ENCODE results near the gene AADAT.
"Not testable (repeated sequence)": the region's sequence is repeated elsewhere in the genome, so short reads cannot be mapped to it uniquely, and the experiment has no call there.

AADAT gene

GRCh38 chr4:170091069-170091696, 1.4 kb upstream of the AADAT start:
- in situ Hi-C loops (cut with MboI; ENCODE audit: low pct_unique_long_range_greater_than_20kb, low sequenced_read_pairs): no loop called here
- DNase-seq: no peak

DNA sequence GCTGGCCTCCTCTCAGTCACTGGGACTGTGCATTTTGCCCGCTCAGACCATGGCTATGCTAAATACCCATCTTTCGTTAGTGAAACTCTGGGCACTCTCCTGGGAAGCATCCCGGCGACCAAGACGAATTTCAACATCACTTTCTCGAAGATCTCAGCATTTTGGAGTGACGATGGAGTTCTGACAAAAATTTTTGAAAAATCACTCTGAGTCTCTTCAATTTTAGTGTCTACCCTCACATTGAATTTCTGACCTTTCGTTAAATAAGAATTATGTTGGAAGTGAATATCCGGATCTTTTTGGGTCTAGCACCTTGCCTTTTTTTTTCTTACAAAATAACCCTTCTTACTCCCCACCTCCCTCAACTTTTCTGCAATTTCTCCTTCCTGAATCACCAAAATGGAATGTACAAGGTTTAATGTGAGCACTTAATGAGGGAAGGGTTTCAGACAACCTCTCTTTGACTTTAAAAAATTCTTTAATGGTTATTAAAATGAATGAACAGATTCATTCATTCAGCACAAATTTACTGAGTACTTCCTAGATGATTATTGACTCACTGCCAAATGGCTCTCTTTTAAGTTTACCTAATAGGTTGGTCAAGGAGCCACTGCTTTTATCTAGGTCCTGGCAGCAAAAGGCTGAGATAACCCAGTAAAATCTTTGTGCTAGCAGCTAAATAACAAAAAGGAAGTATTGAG, 746 bp upstream of the AADAT start:
- no peak for DNase-seq
- in situ Hi-C loops (cut with MboI; ENCODE audit: low pct_unique_long_range_greater_than_20kb, low sequenced_read_pairs): no loop called here

DNA sequence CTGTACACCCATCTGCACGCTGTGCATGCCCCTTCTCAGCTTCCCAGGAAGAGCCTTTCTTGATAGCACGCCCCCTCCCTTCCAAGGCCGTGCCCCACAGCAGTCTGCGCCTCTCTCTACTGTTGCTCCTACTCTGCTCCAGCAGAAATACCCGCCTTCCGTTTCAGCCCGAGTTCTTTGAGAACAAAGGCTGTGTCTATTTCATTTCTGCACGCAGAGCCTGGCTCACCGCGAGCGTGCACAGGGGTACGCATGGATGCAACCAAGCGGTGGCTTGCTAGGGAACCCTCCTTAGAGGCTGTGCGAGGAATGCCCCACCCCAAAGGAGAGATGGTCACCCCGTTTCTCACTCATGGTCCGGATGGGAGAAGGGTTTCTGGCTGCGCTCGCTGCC, 485 bp downstream of the AADAT start:
- DNase-seq: peak; percentile 55
- in situ Hi-C loops (cut with MboI; ENCODE audit: low pct_unique_long_range_greater_than_20kb, low sequenced_read_pairs): no loop called here

DNA sequence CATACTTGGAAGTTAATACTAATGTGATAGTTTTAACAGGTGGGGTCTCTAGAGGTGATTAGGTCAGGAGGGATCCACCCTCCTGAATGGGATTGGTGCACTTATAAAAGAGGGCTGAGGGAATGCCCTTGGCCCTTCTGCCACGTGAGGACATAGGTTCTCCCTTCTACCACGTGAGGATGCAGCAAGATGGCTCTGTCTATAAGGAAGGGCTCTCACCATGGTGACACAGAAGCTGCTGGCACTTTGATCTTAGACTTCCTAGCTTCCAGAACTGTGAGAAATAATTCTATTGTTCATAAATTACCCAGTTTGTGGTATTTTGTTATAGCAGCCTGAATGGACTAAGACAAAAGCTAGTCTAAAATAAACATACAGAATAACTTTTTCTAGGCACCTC, 1.0 kb downstream of the AADAT start:
- no peak for DNase-seq
- in situ Hi-C loops (cut with MboI; ENCODE audit: low pct_unique_long_range_greater_than_20kb, low sequenced_read_pairs): no loop called here

DNA sequence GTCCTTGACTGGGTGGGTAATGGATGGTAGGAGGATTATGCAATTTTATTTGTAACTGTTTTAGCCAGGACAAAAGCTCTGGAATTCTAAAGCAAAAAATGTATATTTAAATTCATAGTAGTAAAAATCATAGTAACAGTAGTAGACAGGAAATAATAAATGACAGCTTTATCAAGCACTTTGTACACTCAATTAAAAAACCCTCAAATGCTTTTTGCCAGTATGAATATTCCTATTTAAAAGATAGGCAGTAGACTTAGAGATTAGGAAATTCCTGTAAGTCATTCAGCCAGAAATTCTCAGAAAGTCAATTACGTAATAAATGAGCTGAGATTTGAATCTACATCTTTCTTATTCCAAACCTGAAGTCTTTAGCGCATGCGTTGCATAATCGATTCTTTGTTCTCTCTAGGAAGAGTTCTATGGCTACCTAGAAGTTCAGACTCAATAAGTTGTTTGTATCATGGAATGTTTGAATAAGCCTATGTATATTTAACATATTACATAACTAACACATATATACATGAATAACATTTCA, 2.5 kb downstream of the AADAT start:
- peak; percentile 14 for DNase-seq
- in situ Hi-C loops (cut with MboI; ENCODE audit: low pct_unique_long_range_greater_than_20kb, low sequenced_read_pairs): no loop called here

GRCh38 chr4:170083541-170083940, 6.2 kb downstream of the AADAT start:
- in situ Hi-C loops (cut with MboI; ENCODE audit: low pct_unique_long_range_greater_than_20kb, low sequenced_read_pairs): no loop called here
- peak; percentile 52 for DNase-seq

- in situ Hi-C loops (cut with MboI; ENCODE audit: low pct_unique_long_range_greater_than_20kb, low sequenced_read_pairs): no loop called here
- no peak for DNase-seq
These were observed 9.3 kb downstream of the AADAT start for GRCh38 chr4:170080496-170080895.

DNA sequence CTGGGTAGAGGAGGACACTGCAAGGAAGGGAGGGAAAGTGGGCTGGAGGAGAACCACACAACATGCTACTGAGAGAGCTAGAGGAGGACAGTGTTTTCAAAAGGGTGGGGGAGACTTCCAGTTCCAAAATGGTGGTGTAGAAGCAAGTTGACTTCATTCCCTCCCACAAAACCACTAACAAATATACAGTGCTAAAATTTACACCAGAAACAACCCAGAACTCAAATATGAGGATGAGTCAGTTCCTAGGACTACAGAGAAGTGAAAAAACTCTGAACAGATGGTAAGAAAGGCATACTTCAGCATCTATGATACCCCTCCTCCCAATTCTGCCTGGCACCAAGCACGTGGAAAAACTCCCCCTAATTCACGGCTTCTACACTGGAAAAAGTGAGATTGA, 9.8 kb downstream of the AADAT start:
- in situ Hi-C loops (cut with MboI; ENCODE audit: low pct_unique_long_range_greater_than_20kb, low sequenced_read_pairs): no loop called here
- DNase-seq: no peak

DNA sequence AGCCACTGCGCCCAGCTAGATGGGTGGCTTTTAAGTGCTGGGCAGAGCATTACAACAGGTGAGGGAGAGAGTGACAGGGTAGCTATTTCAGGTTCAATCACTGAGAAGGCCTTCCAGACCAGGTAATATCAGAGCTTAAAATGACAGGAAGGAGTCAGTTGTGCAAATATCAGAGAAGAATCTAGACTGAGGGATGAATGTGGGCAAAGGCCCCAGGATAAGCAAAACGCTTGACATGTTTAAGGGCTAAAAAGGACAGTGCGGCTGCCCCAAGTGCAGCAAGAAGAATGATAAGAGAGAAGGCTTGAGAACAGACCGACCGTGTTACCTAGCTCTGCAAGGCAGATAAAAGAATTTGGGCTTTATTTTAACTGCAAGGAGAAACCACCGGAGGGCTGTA, 18.6 kb downstream of the AADAT start:
- DNase-seq: no peak
- in situ Hi-C loops (cut with MboI; ENCODE audit: low pct_unique_long_range_greater_than_20kb, low sequenced_read_pairs): no loop called here

GRCh38 chr4:170068438-170069128, 21.2 kb downstream of the AADAT start:
- in situ Hi-C loops (cut with MboI; ENCODE audit: low pct_unique_long_range_greater_than_20kb, low sequenced_read_pairs): no loop called here
- DNase-seq: no peak

DNA sequence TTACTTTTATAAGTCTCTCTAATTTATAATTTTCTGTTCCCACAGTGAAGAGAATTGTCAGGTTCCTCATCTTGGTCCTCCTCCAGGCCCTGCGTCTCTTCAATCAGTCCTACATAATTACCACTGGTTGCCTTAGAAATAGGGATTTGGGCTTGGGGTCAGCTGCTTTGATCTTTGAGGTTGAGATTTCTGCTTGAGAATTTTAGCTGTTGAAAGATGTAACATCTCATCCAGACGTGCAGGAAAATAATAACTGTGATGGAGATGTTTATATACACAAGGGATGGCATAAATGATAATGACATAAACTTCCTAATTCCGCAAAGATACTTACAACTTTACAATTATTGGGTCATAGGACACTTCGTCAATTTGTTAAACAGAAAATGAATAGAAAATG, 30.3 kb downstream of the AADAT start:
- in situ Hi-C loops (cut with MboI; ENCODE audit: low pct_unique_long_range_greater_than_20kb, low sequenced_read_pairs): no loop called here
- no peak for DNase-seq

DNA sequence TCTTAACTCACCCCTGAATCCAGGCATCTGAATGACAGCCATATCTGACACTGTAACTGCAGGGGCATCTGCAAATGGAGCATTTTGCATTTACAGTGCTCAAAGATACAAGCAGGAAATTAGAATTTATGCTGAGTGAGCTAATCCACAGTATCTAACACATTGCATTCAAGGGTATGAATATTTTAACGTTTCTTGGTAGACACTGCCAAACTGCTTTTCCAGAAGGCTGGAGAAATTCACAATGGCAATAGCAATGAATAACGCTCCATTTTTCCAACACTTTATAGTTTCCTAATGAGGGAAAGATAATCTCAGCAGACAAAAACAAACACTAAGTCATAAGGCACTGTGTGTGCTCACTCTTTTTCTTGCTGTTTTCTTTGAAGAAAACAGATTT, 30.9 kb downstream of the AADAT start:
- in situ Hi-C loops (cut with MboI; ENCODE audit: low pct_unique_long_range_greater_than_20kb, low sequenced_read_pairs): no loop called here
- no peak for DNase-seq

GRCh38 chr4:170057866-170058265, 31.9 kb downstream of the AADAT start:
- in situ Hi-C loops (cut with MboI; ENCODE audit: low pct_unique_long_range_greater_than_20kb, low sequenced_read_pairs): no loop called here
- DNase-seq: no peak

DNA sequence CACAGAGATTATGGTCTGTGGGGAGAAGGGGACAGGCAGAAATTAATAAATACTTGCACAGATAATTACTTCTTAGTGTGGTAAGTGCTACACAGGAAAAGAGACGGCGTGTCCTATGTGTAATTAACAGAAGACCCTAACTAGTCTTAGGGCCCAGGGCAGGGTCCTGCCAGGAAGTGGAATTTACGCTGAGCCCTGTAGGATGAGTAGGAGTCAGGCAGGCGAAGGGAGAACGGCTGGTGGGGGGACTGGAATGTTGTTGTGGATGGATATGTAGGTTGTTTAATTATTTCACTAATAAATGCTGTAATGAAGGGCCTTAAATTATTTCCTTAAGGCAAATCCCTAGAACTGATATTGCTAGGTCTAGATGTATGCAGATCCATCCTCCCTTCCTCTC, 36.8 kb downstream of the AADAT start:
- in situ Hi-C loops (cut with MboI; ENCODE audit: low pct_unique_long_range_greater_than_20kb, low sequenced_read_pairs): no loop called here
- DNase-seq: no peak

DNA sequence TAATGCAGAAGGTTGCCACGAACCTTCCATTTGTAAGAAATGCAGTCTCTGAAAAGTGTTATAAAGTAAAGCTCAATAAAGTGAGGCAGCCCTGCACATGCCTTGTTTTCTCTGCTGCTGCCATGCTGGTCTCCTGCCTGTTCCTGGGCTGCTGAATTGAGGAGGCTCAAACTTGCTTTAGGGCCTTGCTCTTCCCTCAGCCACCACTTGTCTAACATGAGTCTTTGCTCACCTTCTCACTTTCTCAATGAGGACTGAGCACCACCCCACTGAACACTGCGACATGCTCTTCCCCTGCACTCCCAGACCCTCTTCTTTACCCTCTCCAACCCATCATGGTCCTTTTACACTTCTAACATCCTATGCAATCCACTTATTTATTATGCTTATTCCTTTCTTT, 38.4 kb downstream of the AADAT start:
- in situ Hi-C loops (cut with MboI; ENCODE audit: low pct_unique_long_range_greater_than_20kb, low sequenced_read_pairs): no loop called here
- no peak for DNase-seq

DNA sequence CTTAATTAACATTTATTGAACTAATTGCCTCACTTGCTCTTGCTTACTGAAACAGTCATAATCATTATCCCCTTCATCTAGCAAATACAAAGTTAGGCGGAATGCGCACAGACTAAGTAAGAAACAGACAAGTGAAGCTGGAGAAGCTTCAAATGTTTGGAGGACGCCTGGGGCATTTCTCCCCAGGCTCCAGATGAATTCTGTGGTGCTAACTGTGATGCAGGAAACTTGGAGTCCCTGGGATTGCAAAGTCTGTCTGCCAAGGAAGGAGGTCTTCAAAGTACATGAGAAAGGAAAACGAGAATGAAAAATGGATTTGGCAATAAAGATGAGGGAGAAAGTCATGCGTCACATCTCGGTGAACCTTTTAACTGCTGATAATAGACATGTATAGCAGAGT, 40.0 kb downstream of the AADAT start:
- in situ Hi-C loops (cut with MboI; ENCODE audit: low pct_unique_long_range_greater_than_20kb, low sequenced_read_pairs): loop anchor here (25.0 kb wide), 2 partner anchors 237 to 412 kb away; no protein-coding TSS in a partner anchor

DNA sequence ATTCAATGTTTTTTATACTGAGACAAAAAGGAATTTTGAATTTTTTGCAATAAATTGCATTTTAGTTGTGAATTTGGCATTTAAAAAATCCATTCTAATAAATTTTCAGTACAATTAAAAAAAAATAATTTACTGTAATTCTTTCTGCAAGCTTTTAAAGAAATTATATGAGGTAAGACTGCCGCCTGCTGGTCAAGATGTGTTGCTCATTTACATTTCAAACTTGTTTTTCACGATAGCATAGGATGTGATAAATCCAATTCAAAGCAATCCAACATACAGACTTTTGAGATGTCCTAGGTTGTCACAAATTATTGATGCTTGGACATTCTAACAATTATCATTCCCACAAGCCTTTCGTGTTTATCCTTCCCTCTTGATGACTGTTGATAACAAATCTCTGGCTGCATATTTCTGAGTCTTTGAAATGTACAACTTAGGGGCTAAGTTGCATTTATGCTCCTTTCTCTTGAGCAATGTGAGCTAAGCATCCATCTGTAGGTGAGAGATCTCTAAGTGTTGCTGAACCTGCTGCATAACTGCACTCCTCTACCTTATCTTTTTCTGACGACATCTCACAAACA, 41.9 kb downstream of the AADAT start:
- in situ Hi-C loops (cut with MboI; ENCODE audit: low pct_unique_long_range_greater_than_20kb, low sequenced_read_pairs): loop anchor here (25.0 kb wide), 2 partner anchors 236 to 411 kb away; no protein-coding TSS in a partner anchor
- DNase-seq: peak; percentile 63

More for the DNA sequence above, 40.0 kb downstream of the AADAT start:
- no peak for DNase-seq

- in situ Hi-C loops (cut with MboI; ENCODE audit: low pct_unique_long_range_greater_than_20kb, low sequenced_read_pairs): loop anchor here (25.0 kb wide), 2 partner anchors 234 to 409 kb away; no protein-coding TSS in a partner anchor
- DNase-seq: not testable (repeated sequence)
These were observed 43.6 kb downstream of the AADAT start for GRCh38 chr4:170046156-170046555.

DNA sequence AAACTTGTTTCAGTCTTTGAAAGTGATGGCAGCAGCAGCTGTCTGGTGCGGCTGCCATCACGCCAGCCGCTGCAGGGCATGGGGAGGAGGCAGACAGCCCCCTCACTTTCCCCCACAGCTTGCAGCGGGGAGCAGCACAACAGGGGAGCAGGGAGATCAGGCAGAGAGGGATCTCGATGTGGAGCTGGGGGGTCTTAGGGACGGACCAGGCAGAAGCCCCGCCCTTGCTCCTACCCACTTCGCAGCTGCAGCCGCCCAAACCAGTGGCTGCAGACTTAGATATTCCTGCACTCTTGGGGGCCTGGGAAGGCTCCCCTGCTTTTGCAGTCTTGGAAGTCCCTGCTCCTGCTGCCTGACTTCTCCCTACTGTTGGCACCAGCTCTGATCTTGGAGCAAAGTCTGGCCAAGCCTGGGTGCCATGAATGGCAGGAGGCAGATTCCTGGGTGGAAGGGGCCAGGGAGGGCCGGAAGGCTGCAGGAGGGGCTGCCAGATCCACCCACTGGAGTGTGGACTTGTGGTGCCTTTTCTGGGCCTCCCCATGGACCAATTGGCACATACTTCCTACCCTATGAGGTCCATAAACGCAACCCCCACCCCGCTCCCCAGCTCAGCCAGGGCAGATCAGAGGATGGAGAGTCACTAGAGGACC, 49.6 kb downstream of the AADAT start:
- in situ Hi-C loops (cut with MboI; ENCODE audit: low pct_unique_long_range_greater_than_20kb, low sequenced_read_pairs): loop anchor here (25.0 kb wide), 2 partner anchors 228 to 403 kb away; no protein-coding TSS in a partner anchor
- DNase-seq: no peak

All from KBM-7 (cell line).